SH-SY5Y (cell line): ENCODE results near the gene PRKAG3.

Source experiments
- GATA2 ChIP-seq: IDR thresholded peaks from 2 replicates; pipeline ENCODE4 v1.6.1; 2011; ENCODE audit warnings: mild to moderate bottlenecking, low read depth, low read length
- GATA3 ChIP-seq: IDR thresholded peaks from 2 replicates; pipeline ENCODE4 v1.6.1; 2011; ENCODE audit warnings: low read depth, mild to moderate bottlenecking, low read length, moderate library complexity

PRKAG3 gene

GRCh38 chr2:218802386-218802994 lies 29.1 kb downstream of the PRKAG3 start:
- TF ChIP-seq GATA2 (no peak), GATA3 (no peak)

- no peak for TF ChIP-seq GATA3
- no peak for TF ChIP-seq GATA2
Observed at GRCh38 chr2:218799990-218800389, 31.6 kb downstream of the PRKAG3 start.

DNA sequence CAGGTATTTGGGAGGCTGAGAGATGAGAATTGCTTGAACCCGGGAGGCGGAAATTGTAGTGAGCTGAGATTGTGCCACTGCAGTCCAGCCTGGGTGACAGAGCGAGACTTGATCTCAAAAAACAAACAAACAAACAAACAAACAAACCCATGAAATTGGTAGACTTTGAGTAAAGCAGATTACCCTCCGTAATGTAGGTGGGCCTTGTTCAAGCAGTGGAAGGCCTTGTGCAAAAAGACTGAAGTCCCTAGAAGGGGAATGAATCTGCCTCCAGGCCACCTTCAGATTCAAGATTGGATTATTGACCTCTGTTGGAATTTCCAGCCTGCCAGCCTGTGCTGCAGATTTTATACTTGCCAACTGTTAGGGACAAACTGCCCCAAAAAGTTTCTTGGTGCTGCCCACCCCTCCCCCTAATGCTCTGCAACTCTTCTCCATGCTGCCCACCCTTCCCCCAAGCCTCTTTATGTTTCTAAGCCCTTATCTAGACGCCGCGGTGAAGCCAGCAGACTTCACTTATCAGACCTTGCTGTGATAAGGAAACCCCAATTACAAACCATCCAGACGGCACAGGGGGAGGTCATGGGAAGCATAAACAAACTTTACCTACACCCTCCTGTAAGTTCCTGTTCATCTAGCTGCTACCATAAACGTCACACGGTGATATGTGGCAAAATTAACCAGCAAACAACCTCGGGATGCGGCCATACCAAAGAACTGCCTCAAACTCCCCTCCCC lies 32.7 kb downstream of the PRKAG3 start:
- TF ChIP-seq GATA3 (no peak), GATA2 (0 out of 2 replicates have a peak, but pooled peaks have one; percentile 24)

DNA sequence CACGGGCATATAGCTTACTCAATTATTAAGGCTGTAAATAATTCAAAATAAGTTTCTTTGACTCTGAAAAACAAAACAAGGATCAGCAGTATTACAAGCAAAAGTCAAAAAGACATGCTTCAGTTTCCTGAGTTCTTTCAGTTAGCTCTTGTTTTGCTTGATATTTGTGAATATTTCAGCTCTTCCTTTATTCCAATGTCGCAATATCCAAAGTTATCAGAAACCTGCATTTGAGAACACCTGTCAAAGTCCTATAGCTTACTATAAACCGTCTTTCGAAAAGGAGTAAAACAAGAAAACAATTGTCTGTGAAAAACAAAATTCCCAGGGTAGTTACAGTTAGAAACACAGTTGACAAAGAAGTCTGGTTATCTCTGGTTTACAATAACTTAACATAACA lies 34.9 kb downstream of the PRKAG3 start:
- TF ChIP-seq GATA2 (no peak), GATA3 (no peak)

GRCh38 chr2:218792433-218792832 lies 39.2 kb downstream of the PRKAG3 start:
- no peak for TF ChIP-seq GATA3

DNA sequence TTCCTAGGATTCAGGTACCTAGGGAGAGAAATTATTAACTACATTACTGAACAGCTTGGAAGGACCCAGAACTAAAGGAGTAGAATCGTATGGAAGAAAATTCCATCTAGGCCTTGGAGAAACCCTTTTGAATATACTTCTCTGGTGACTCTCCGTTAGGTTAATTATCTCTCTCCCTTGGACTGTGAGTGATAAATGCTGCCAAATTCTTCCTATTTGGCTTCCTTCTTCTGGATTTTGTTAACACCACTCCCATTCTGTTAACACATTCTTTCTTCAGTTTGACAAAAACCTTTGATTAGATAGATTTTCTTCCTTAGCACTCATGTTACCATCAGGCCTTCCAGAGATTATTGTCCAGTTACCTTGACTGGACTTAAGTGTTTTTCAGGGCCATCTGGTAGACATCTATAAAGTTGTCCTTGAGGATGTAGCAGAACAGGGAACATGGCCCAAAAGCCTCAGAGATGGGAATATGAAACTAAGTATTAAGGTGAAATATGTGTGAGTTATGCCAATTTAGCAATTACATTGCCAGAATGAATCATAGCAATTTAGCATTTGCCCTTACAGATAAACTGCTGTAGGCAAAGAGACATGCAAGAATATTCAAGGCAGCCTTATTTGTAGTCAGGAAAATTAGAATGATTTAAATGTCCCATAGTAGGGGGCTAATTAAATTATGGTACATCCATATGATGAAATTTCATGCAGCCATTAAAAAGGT lies 42.9 kb downstream of the PRKAG3 start:
- TF ChIP-seq GATA2 (no peak), GATA3 (no peak)

GRCh38 chr2:218786133-218786532 lies 45.5 kb downstream of the PRKAG3 start:
- no peak for TF ChIP-seq GATA3
- TF ChIP-seq GATA2: no peak

GRCh38 chr2:218785103-218785502 lies 46.5 kb downstream of the PRKAG3 start:
- TF ChIP-seq GATA2 (no peak), GATA3 (no peak)

GRCh38 chr2:218783688-218784087 lies 47.9 kb downstream of the PRKAG3 start:
- TF ChIP-seq GATA3: no peak
- no peak for TF ChIP-seq GATA2

DNA sequence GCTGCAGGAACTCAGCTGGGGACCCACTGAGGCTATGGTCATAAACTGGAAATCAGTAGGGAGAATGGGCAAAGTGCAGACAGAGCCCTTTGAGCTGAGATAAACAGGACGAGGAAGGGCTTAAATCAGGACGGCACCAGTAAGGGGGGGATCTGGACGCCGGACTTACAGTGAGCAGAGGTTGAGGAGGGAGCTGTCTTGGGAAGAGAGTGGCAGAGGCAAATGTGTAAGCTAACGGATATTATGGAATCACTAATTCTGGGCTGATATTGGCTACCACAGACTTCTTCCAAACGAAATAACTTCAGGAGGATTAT lies 49.1 kb downstream of the PRKAG3 start:
- no peak for TF ChIP-seq GATA3
- no peak for TF ChIP-seq GATA2

- TF ChIP-seq GATA3 (no peak), GATA2 (no peak)
Observed at GRCh38 chr2:218781691-218782527, 49.7 kb downstream of the PRKAG3 start, which contains the start of gene CYP27A1. CYP27A1 (plus strand) TSS chr2:218782147; CDS start chr2:218782183, 36 bp downstream.

DNA sequence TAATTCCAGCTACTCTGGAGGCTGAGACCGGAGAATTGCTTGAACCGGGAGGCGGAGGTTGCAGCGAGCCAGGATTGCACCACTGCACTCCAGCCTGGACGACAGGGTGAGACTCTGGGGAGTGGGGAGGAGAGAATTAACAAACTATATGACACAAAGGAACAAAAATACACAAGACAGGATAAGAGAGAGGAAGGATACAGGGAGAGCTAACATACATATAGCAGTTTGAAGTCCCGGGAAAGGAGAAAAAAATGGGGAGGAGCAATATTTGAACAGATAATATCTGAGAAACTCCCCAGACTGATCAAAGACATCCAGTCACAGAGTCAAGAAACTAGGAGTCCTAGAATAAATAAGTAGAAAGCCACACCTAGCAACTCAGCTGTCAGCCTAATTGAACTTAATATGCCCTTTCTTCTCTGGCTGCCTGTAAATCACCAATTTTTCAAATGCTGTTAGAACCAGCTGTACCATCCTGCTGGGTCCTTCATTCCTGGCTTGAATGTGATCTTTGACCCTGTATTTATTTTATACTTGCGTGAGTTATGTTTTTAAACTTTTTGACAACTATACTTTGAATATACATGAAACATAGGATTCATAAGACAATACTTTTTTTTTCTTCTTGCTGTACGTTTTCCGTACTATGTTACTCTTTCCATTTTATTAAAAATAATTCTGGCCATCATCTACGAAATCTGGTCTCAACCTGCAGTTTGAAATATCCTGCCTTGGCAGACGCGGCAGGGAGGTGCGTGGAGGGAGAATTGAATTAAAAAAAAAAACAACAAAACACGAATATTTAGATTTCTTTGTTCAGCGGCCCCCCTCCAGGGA lies 50.5 kb downstream of the PRKAG3 start:
- no peak for TF ChIP-seq GATA2
- no peak for TF ChIP-seq GATA3

- TF ChIP-seq GATA2 (no peak), GATA3 (no peak)
Observed at GRCh38 chr2:218780046-218780445, 51.6 kb downstream of the PRKAG3 start.
